ENCODE measurements around the gene PCED1B. TPM values are rescaled to one million over a fixed set of nuclear protein-coding genes. Genes with fewer than 3 reads are reported as not detected.
A peak's percentile ranks its signal among the peaks of the same experiment; 100 is the strongest.

Gene PCED1B
- total RNA-seq, 4 donors from 2014 or later, result 1.2 to 2.5 (median 2.3) TPM; not detected in 1

- peak overlapping the region in 1 of 4 donors; percentile 83 for H3K4me3 ChIP-seq
Observed at GRCh38 chr12:47077206-47078085, 2.0 kb upstream of the PCED1B start.

DNA sequence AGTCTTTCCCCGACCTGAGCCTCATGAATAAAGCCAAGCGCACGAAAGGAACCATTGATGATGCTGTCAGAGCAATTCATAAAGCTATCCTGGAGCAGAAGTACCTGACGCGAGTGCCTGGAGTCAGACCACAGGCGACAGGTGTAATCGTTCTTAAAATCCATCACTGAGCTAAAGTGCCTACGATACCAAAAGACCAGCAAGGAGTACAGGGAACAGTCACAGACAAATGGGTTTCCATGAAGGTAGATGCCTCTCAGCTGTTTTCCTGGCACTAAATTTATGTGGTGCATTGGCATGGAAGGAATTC is 1.4 kb upstream of the PCED1B start:
- peaks cover 0 to 51% (median 11%) of the 10 kb centered on the region in 3 donors for H3K4me1 ChIP-seq
- peak overlapping the region in 1 of 4 donors; percentile 83 for H3K4me3 ChIP-seq
- H3K27ac ChIP-seq, result no peak overlapping the region
- no peaks in the 10 kb centered on the region for H3K36me3 ChIP-seq
- intact Hi-C loops (cut with DNase I), result loop anchor here (5.0 kb wide), 1 partner anchor 229 kb away; no protein-coding TSS in a partner anchor
- H3K27me3 ChIP-seq, result no peaks in the 10 kb centered on the region
- DNase-seq, result no peak
- 95 to 96% methylated on average over 8 of the region's 8 CpGs for WGBS, 2 donors
- no peaks in the 10 kb centered on the region for H3K9me3 ChIP-seq
- TF ChIP-seq POLR2A (IDR thresholded peaks at IDR 0.05), result no peak
- TF ChIP-seq, protein P1, sequence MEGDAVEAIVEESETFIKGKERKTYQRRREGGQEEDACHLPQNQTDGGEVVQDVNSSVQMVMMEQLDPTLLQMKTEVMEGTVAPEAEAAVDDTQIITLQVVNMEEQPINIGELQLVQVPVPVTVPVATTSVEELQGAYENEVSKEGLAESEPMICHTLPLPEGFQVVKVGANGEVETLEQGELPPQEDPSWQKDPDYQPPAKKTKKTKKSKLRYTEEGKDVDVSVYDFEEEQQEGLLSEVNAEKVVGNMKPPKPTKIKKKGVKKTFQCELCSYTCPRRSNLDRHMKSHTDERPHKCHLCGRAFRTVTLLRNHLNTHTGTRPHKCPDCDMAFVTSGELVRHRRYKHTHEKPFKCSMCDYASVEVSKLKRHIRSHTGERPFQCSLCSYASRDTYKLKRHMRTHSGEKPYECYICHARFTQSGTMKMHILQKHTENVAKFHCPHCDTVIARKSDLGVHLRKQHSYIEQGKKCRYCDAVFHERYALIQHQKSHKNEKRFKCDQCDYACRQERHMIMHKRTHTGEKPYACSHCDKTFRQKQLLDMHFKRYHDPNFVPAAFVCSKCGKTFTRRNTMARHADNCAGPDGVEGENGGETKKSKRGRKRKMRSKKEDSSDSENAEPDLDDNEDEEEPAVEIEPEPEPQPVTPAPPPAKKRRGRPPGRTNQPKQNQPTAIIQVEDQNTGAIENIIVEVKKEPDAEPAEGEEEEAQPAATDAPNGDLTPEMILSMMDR (IDR thresholded peaks at IDR 0.05), result no peak

More at GRCh38 chr12:47077206-47078085, 2.0 kb upstream of the PCED1B start:
- intact Hi-C loops (cut with DNase I), result loop anchor here (5.0 kb wide), 1 partner anchor 230 kb away; no protein-coding TSS in a partner anchor
- Histone ChIP-seq H3K36me3 (no peaks in the 10 kb centered on the region), H3K27me3 (no peaks in the 10 kb centered on the region), H3K4me1 (peaks cover 0 to 46% (median 9%) of the 10 kb centered on the region in 3 donors), H3K9me3 (no peaks in the 10 kb centered on the region), H3K27ac (no peak overlapping the region)
- WGBS, 2 donors, result 83 to 85% methylated on average over 15 to 16 of the region's 17 CpGs
- TF ChIP-seq, protein P1 (IDR thresholded peaks at IDR 0.05), result no peak
- TF ChIP-seq POLR2A (IDR thresholded peaks at IDR 0.05), result no peak
- DNase-seq, result no peak

- intact Hi-C loops (cut with DNase I), result loop anchor here (5.0 kb wide), 1 partner anchor 228 kb away; no protein-coding TSS in a partner anchor
- no peaks in the 10 kb centered on the region for H3K9me3 ChIP-seq
- H3K4me1 ChIP-seq, result peaks cover 0 to 59% (median 12%) of the 10 kb centered on the region in 3 donors
- DNase-seq, result no peak
- H3K4me3 ChIP-seq, result peak overlapping the region; percentile 70 to 90 (median 83)
- no peaks in the 10 kb centered on the region for H3K36me3 ChIP-seq
- WGBS, 2 donors, result 2% methylated on average over 15 to 16 of the region's 17 CpGs
- peak overlapping the region; percentile 78 to 96 (median 94) for H3K27ac ChIP-seq
- no peak for TF ChIP-seq POLR2A (IDR thresholded peaks at IDR 0.05)
- TF ChIP-seq, protein P1 (IDR thresholded peaks at IDR 0.05), result no peak
- no peaks in the 10 kb centered on the region for H3K27me3 ChIP-seq
Observed at GRCh38 chr12:47078733-47079467, 521 bp upstream of the PCED1B start.

- H3K4me1 ChIP-seq, result peaks cover 2 to 72% (median 18%) of the 10 kb centered on the region in 3 donors
- H3K36me3 ChIP-seq, result no peaks in the 10 kb centered on the region
- DNase-seq, result no peak
- peak overlapping the region; percentile 78 to 96 (median 94) for H3K27ac ChIP-seq
- WGBS, 2 donors, result 1% methylated on average over 7 to 12 of the region's 49 CpGs
- no peaks in the 10 kb centered on the region for H3K27me3 ChIP-seq
- H3K9me3 ChIP-seq, result no peaks in the 10 kb centered on the region
- H3K4me3 ChIP-seq, result peak overlapping the region; percentile 70 to 90 (median 83)
- intact Hi-C loops (cut with DNase I), result loop anchor here (5.0 kb wide), 1 partner anchor 227 kb away; no protein-coding TSS in a partner anchor
- TF ChIP-seq, protein P1 (IDR thresholded peaks at IDR 0.05), result peak in 1 of 6 experiments; percentile 1
- no peak for TF ChIP-seq POLR2A (IDR thresholded peaks at IDR 0.05)
Observed at GRCh38 chr12:47079981-47080724, 732 bp downstream of the PCED1B start.
